T-helper 1 cell (primary cell): ENCODE results near the gene MAN1A2.
A peak's percentile ranks its signal among the peaks of the same experiment; 100 is the strongest.

ENCODE experiments used
- DNase-seq, 5 donors: peaks; one replicate each; pipeline ENCODE4 v3.0.0-alpha.2; 2012 to 2020

MAN1A2 gene

DNA sequence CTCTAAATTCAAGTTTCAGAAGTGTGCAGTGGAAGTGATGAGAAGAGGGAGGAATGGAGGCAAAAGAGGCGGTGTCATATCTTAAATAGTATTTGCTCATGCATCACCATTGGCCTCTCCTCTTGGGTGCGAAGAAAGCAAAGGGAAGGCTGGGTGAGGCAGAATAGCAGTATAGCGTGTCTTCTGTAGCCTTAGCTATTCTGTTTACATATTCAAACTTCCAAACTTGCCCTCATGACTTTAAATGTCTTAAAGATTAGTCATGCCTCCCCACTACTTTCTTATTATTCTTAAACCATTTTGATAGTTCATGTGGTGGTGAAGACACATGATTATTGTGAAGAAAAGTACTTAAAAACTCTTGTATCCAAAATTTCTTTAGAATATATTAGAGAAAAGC lies 134.0 kb downstream of the MAN1A2 start:
- no peak for DNase-seq

- DNase-seq = no peak
Measured at GRCh38 chr1:117511273-117511672, 144.0 kb downstream of the MAN1A2 start.

DNA sequence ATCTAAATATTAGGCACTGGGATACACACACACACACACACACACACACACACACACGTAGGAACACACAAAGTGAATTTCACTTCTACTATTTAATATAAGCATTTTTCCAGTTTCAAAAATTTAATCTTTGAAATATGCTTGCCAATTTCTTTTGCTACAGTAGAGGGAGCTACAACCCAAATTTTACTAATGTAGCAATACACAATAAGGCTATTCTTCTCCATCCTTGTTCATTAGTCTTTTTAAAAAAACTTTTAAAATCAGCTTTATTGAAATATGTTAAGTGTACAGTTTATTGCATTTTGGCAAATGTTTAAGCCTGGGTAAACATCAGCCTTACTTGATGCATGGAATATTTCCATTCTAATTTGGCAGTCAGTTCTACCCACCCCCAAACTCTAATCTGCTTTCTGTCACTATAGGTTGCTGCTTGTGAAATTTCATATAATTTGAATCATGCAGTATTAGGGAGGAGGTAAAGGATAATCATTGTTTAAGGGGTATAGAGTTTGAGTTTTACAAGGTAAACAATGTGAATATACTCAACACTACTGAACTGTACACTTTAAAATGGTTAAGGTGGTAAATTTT lies 145.6 kb downstream of the MAN1A2 start:
- DNase-seq = peak in 1 of 5 donors; percentile 12

GRCh38 chr1:117523111-117523510 lies 155.9 kb downstream of the MAN1A2 start:
- DNase-seq = no peak

GRCh38 chr1:117527074-117527473 lies 159.8 kb downstream of the MAN1A2 start:
- DNase-seq = no peak

GRCh38 chr1:117527566-117528102 lies 160.4 kb downstream of the MAN1A2 start:
- DNase-seq = no peak

DNA sequence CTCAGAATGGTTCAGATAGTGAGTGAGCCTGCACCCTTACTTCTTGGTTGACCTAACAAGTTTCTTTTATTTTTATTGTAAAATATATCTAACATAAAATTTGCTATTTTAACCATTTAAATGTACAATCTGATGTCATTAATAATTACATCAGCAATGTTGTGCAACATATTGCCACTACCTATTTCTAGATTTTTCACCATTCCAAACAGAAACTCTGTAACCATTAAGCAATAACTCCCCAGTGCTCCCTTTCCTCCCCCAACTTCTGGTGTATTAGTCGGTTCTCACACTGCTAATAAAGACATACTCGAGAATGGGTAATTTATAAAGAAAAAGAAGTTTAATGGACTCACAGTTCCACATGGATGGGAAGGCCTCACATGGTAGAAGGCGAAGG lies 162.4 kb downstream of the MAN1A2 start:
- DNase-seq = no peak

DNA sequence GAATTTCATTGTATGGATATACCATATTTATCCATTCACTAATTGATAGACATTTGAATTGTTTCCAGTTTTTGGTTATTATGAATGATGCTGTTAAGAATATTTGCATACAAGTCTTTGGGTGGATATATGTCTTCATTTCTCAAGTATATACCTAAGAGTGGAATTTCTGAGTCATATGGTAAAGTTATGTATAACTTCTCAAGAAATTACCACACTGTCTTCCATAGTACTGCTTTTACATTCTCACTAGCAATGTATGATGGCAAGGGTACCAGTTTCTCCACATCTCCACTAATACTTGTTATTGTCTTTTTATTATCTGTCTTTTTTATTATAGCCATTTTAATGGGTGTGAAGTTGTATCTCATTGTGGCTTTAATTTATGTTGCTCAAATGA lies 164.0 kb downstream of the MAN1A2 start:
- peak in 1 of 5 donors; percentile 10 for DNase-seq

GRCh38 chr1:117534995-117535467 lies 167.8 kb downstream of the MAN1A2 start:
- peak in 4 of 5 donors; percentile 9 to 77 (median 26) for DNase-seq

DNA sequence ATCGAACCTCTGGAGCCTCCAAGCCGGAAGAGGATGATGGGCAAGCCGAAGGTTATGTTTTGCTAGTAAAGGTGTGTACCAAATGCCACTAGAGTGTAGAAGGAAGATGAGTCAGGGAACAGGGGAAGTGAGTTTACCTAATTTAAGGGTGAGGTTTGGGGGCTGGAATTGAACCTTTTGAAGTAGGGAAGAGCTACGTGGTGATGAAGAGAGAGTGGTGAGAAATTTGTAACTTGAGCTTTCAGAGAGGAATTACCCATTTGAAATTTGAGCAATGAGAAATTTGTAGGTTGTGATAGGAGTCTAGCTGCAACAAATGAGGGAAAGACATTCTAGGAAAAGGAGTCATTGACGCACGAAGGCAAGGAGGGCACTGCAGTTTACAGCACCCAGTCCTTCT lies 168.6 kb downstream of the MAN1A2 start:
- no peak for DNase-seq

DNA sequence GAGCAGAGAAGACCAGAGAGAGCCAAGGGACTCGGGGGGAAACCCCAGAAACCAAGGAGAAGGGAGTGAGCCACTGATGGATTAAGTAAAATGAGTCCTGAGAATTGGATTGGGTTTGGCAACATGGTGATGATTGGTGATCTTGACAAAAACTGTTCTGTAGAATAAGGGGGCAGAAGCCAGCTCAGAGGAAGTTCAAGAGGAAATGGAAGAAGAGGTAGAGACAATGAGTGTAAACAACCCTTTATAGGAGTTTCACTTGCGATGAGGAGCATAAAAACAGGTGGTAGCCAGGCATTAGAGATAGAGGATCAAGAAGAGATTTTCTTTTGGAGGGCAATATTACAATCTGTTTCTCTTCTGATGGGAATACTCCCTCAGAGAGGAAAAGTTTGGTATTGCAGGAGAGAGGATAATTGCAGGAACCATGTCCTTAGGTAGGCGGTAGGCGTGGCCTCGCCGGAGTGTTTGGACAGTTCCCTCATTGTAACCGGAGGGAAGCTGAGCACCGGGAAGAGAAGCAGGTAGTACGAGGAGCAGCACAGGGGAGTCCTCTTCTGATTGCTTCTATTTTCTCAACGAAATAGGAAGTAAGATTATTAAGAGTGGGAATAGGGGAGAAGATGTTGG lies 170.2 kb downstream of the MAN1A2 start:
- DNase-seq = peak in 1 of 5 donors; percentile 32

DNA sequence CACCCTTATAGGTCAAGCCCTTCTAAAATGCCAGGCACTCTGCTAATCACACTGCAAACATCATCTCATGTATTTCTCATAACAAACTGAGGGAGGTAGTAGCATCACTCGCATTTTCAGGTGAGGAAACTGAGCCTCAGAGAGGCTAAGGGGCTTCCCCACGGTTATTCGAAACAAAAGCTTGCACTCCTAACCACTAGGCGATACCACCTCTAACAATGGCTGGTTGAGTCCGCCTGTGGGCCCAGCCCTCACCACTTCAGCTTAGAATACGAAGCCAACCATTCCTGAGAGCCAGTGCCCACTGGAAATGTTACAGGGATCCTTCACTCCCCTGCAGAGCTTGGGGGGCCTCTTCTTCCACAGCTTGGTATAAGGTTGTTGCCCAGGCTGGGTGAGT lies 173.3 kb downstream of the MAN1A2 start:
- DNase-seq = peak in 1 of 5 donors; percentile 14

DNA sequence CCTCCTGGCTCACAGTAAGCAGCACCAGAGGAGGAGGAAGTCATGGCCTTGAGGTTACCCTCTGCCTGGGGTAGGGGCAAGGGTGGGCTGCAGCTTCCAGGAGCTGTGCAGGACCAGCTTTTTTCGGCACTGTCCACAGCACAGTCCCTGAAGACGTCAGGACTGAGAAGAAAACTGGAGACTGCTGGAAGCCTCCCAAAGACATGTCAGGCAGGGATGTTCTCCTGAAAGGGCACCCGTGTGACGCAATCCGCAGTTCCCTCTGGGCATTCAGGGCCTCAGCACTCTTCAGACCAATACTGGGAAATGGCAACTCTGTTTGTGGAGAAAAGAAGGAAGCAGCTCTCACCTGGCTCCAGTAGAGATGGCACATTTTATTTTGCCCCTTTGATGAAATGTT lies 173.8 kb downstream of the MAN1A2 start:
- DNase-seq = no peak

DNA sequence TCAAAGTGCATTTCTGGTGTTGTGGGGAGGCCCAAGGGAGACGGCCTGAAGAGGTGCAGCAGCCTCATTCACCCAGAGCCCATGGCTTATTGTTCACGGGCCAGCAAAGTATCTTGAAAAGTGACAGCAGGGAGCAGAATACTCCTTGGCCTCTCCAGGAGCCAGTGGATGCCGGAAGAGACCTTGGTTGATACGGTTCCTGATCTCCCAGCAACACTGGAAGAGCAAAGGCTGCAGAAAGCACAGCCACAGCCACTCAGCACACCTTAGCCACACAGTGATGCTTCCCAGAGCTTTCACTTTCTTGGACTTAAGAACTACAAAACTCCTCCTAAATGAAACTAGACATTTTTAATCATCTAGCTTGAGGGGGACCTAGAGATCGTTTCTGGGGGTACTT lies 174.3 kb downstream of the MAN1A2 start:
- no peak for DNase-seq

- DNase-seq = no peak
Measured at GRCh38 chr1:117544509-117545109, 177.4 kb downstream of the MAN1A2 start.

DNA sequence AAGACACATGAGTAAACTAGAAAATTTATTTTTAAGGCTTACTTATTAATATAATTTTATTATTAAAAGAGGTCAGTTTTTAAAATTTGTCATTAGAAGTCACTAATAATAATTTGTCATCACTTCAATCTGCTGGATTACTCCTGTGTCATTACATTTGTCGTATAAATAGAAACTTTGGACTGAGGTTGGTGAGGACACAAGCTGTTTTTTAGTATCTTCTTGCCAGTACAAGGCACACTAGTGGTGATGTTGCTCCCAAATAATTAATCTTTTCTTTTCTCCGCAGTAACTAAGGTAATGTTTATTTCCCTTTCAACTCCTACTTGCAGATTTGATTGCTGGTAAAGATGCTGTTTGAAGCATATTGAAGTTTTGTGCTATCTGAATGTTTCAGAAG lies 179.2 kb downstream of the MAN1A2 start:
- DNase-seq = no peak

- no peak for DNase-seq
Measured at GRCh38 chr1:117553471-117553870, 186.2 kb downstream of the MAN1A2 start.

DNA sequence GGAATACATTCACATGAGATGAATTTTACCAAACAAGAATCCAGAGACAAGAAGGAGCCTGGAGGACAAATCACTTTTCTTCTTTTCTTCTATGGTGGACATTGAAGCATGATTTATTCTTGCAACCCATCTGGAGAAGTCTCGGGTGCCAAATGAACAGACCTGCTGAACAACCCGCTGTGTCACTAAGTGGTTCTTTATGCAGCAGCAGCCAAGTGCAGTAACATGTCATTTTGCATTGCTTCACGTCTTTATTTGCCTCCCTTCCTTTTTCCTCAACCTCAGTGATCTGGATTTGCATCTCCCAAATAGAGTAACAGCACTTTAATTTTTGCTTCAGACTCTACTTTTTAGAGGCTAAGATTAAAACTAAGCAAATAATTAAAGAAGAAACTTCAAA lies 188.6 kb downstream of the MAN1A2 start:
- DNase-seq = no peak

- no peak for DNase-seq
Measured at GRCh38 chr1:117556341-117556740, 189.1 kb downstream of the MAN1A2 start.

GRCh38 chr1:117556976-117557375 lies 189.7 kb downstream of the MAN1A2 start:
- DNase-seq = no peak

DNA sequence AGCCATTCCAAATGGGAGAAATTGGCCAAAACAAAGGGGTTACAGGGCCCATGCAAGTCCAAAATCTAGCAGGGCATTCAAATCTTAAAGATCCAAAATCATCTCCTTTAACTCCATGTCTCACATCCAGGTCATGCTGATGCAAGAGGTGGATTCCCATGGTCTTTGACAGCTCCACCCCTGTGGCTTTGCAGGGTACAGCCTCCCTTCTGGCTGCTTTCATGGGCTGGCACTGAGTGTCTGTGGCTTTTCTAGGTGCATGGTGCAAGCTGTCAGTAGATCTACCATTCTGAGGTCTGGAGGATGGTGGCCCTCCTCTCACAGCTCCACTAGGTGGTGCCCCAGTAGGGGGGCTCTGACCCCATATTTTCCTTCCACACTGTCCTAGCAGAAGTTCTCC lies 191.2 kb downstream of the MAN1A2 start:
- peak in 1 of 5 donors; percentile 29 for DNase-seq

DNA sequence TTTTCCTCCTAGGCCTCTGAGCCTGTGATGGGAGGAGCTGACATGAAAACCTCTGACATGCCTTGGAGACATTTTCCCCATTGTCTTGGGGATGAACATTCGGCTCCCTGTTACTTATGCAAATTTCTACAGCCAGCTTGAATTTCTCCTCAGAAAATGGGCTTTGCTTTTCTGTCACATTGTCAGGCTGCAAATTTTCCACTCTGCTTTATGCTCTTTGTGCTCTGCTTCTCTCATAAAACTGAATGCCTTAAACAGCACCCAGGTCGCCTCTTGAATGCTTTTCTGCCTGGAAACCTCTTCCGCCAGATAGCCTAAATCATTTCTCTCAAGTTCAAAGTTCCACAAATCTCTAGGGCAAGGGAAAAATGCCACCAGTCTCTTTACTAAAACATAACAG lies 191.9 kb downstream of the MAN1A2 start:
- no peak for DNase-seq

GRCh38 chr1:117559985-117560384 lies 192.7 kb downstream of the MAN1A2 start:
- no peak for DNase-seq

DNA sequence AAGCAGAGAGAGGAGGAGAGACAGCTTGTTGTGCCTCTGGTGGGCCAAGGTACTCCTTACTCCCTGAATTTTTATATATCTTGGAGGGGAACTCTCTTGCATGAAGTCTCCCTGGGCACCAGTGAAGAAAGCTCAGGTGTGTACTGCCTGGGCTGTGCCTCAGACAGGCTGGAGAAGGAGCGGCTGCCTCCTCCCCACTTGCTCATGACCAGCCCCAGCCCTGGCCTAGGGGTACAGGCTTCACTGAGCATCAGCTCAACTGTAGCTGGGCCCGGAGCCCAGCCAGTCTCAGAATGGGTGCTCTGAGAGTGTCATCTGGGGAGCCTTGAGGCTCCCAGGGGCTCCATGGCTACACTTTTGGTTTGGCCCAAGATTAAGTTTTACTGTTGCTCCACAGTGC lies 193.8 kb downstream of the MAN1A2 start:
- no peak for DNase-seq
